Bronchial epithelial cell (primary cell): ENCODE results near the gene ZNF768. TPM values are rescaled to one million over a fixed set of nuclear protein-coding genes. Genes with fewer than 3 reads are reported as not detected.
"Not testable (repeated sequence)": the region's sequence is repeated elsewhere in the genome, so short reads cannot be mapped to it uniquely, and the experiment has no call there.

ENCODE experiments used
- DNase-seq: peaks from one replicate; pipeline ENCODE4 v3.0.0-alpha.2; 2010; ENCODE audit warnings: low read depth
- FAIRE-seq: peaks from 2 replicates; lab custom pipeline; 2011; peaks lifted over from hg19 to GRCh38; lab: Jason Lieb, UNC
- H3K27me3 ChIP-seq: 2 replicates; pipeline ENCODE4 v1.5.1; 2011; ENCODE audit warnings: low read length; ENCODE audit not compliant: control insufficient read depth, insufficient read depth
- H3K36me3 ChIP-seq: 2 replicates; pipeline ENCODE4 v1.5.1; 2011; ENCODE audit warnings: low read length; ENCODE audit not compliant: control insufficient read depth, insufficient read depth
- H3K4me3 ChIP-seq: 2 replicates; pipeline ENCODE4 v1.5.1; 2011; ENCODE audit warnings: mild to moderate bottlenecking, low read depth, low read length, control low read depth
- total RNA-seq: library from RNA; depleted of rRNA; stranded (reverse); fragments of >200 nt; gene quantifications from 2 replicates; pipeline ENCODE4 v1.2.1, GENCODE V29; 2014
- TF ChIP-seq, protein P1 (sequence below): IDR thresholded peaks from 2 replicates; pipeline ENCODE4 v1.5.1; 2011; ENCODE audit warnings: mild to moderate bottlenecking, moderate library complexity, low read length, control low read depth, inconsistent platforms; ENCODE audit not compliant: insufficient read depth, severe bottlenecking

ZNF768 gene
- total RNA-seq, 1 donor from 2014 or later, result 19.7 TPM

DNA sequence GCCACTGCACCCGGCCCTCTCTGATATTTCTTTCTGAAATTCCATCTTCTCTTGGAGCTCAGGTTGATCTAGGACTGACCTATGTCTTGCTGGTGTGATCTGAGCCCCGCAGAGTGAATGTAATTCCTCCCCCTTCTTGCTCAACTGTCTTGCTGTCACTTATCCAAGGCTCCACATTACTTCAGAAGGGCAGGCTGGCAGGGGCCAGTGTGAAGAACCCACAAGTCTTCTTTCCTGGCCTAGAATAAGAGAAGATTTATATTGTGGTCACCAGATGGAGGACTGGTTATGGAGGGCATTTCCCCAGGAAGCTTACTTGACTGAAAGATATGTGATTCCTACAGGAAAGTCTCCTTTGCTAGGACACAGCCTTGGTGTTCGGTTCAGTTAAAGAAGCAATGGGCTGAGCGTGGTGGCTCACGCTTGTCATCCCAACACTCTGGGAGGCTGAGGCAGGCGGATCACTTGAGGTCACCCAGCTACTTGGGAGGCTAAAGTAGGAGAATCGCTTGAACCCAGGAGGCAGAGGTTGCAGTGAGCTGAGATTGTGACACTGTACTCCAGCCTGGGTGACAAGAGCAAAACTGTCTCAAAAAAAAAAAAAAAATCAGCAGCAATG, 40.4 kb downstream of the ZNF768 start:
- TF ChIP-seq, protein P1, sequence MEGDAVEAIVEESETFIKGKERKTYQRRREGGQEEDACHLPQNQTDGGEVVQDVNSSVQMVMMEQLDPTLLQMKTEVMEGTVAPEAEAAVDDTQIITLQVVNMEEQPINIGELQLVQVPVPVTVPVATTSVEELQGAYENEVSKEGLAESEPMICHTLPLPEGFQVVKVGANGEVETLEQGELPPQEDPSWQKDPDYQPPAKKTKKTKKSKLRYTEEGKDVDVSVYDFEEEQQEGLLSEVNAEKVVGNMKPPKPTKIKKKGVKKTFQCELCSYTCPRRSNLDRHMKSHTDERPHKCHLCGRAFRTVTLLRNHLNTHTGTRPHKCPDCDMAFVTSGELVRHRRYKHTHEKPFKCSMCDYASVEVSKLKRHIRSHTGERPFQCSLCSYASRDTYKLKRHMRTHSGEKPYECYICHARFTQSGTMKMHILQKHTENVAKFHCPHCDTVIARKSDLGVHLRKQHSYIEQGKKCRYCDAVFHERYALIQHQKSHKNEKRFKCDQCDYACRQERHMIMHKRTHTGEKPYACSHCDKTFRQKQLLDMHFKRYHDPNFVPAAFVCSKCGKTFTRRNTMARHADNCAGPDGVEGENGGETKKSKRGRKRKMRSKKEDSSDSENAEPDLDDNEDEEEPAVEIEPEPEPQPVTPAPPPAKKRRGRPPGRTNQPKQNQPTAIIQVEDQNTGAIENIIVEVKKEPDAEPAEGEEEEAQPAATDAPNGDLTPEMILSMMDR, result no peak
- DNase-seq, result no peak
- FAIRE-seq, result no peak
- Histone ChIP-seq H3K27me3 (no peaks in the 10 kb centered on the region), H3K36me3 (no peaks in the 10 kb centered on the region), H3K4me3 (no peak overlapping the region)

DNA sequence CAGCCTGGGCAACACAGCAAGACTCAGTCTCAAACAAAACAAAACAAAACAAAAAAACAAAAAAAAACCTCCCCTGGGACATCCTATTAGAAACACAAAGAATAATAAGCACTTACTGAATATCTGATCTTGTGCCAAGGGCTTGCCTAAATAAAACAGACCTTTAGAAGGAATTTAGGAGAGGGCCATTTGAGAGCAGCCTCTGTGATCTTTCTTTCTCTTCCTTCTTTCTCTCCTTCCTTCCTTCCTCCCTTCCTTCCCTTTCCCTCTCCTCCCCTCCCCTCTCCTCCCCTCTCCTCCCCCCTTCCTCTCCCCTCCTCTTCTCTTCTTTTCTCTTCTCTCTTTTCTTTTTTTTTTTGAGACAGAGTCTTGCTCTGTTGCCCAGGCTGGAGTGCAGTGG, 41.5 kb downstream of the ZNF768 start:
- FAIRE-seq, result no peak
- TF ChIP-seq, protein P1, result no peak
- H3K4me3 ChIP-seq, result no peak overlapping the region
- H3K27me3 ChIP-seq, result peaks cover 2% of the 10 kb centered on the region
- DNase-seq, result no peak
- H3K36me3 ChIP-seq, result no peaks in the 10 kb centered on the region

DNA sequence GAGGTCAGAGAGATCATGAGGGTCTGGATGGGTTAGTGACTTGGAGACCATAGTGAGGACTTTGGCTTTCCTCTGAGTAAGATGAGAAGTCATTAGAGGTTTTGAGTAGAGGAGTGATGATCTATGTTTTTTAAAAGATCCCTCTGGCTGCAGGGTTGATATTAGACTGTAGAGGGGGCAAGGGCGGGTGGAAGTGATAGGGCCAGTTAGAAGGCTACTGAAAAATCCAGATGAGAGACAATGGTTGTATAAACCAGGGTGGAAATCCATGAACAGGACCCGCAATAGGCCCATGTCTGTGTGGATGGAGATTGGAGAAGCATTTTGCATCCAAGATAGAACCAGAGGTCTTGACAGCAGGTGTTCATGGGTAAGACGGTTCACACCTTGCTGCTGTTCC, 44.0 kb downstream of the ZNF768 start:
- peaks cover 2% of the 10 kb centered on the region for H3K27me3 ChIP-seq
- DNase-seq (no peak), FAIRE-seq (no peak)
- H3K36me3 ChIP-seq, result no peaks in the 10 kb centered on the region
- H3K4me3 ChIP-seq, result no peak overlapping the region
- TF ChIP-seq, protein P1, result peak; percentile 6

DNA sequence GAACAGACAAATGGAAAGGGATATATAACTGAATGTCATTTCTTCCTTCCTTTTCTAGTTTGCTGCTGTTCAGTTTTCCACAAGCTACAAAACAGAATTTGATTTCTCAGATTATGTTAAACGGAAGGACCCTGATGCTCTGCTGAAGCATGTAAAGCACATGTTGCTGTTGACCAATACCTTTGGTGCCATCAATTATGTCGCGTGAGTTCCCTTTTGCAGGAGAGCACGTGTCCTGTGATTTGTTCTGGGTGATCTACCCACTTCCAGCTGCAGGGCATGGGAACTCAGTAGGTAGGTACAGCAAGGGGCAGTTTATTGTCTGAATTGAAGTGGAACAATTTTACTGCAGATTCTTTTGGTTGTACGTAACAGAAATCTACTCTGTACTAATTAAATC, 45.0 kb downstream of the ZNF768 start:
- DNase-seq, result no peak
- H3K4me3 ChIP-seq, result no peak overlapping the region
- FAIRE-seq, result no peak
- H3K27me3 ChIP-seq, result peaks cover 2% of the 10 kb centered on the region
- TF ChIP-seq, protein P1, result no peak
- H3K36me3 ChIP-seq, result no peaks in the 10 kb centered on the region

DNA sequence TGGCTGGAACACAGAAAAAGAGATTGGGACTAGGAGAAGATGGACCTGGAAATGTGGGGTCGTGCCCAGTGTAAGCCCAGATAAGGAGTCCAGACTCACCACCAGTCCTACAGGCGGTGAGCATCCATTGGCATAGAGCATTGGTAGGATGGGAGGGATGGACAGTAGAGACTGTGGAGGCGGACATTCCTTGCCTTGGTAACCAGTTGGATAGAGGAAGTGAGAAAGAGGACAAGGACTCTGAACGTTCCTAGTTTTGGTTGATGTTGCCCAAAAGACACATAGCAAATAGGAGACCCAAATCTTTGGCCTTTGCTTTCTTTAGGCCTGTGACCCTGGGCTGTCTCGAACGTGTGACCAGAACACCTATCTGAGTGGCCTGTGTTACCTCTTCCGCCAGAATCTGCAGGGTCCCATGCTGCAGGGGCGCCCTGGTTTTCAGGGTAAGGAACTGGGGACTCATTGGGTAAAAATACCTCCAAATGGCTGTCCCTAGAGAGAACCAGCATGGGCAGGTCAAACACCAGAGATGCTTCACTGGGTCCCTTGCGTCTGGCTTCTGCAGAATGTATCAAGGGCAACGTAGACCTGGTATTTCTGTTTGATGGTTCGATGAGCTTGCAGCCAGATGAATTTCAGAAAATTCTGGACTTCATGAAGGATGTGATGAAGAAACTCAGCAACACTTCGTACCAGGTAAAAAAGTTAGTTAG, 47.4 kb downstream of the ZNF768 start:
- Histone ChIP-seq H3K4me3 (no peak overlapping the region), H3K27me3 (peaks cover 2% of the 10 kb centered on the region), H3K36me3 (no peaks in the 10 kb centered on the region)
- FAIRE-seq, result no peak
- TF ChIP-seq, protein P1, result no peak
- no peak for DNase-seq

DNA sequence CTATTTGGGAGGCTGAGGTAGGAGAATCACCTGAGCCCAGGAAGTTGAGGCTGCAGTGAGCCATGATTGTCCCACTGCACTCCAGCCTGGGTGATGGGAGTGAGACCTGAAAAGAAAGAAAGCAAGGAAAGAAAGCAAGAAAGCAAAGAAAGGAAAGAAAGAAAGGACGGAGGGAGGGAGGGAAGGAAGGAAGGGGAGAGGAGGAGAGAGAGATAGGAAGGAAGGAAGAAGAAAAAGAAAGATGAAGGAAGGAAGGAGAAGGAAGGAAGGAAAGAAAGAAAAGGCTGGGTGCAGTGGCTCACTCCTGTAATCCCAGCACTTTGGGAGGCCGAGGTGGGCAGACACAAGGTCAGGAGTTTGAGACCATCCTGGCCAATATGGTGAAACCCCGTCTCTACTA, 48.6 kb downstream of the ZNF768 start:
- H3K27me3 ChIP-seq, H3K36me3 ChIP-seq, FAIRE-seq, H3K4me3 ChIP-seq, DNase-seq: not testable (repeated sequence)
